Rectal smooth muscle tissue (tissue), 1 donor: ENCODE data around the gene CHST11.
A peak's percentile ranks its signal among the peaks of the same experiment; 100 is the strongest.

Experiments used
- H3K27ac ChIP-seq: one replicate; pipeline ENCODE4 v1.7.0; 2013; ENCODE audit warnings: low read depth, low read length, inconsistent platforms
- H3K27me3 ChIP-seq: one replicate; pipeline ENCODE4 v1.7.0; 2013; ENCODE audit warnings: low read length; ENCODE audit not compliant: control insufficient read depth, insufficient read depth
- H3K36me3 ChIP-seq: one replicate; pipeline ENCODE4 v1.7.0; 2013; ENCODE audit warnings: low read length; ENCODE audit not compliant: control insufficient read depth, insufficient read depth
- H3K4me1 ChIP-seq: one replicate; pipeline ENCODE4 v1.7.0; 2013; ENCODE audit warnings: low read length; ENCODE audit not compliant: control insufficient read depth, insufficient read depth
- H3K4me3 ChIP-seq: one replicate; pipeline ENCODE4 v1.7.0; 2013; ENCODE audit warnings: low read length
- H3K9ac ChIP-seq: one replicate; pipeline ENCODE4 v1.7.0; 2013; ENCODE audit warnings: low read length

CHST11 gene

GRCh38 chr12:104772336-104772735 is 315.6 kb downstream of the CHST11 start:
- H3K27ac ChIP-seq = no peak overlapping the region
- no peaks in the 10 kb centered on the region for H3K36me3 ChIP-seq
- no peaks in the 10 kb centered on the region for H3K4me1 ChIP-seq
- H3K9ac ChIP-seq = no peak overlapping the region
- H3K4me3 ChIP-seq = no peak overlapping the region
- no peaks in the 10 kb centered on the region for H3K27me3 ChIP-seq

- Histone ChIP-seq H3K36me3 (no peaks in the 10 kb centered on the region), H3K27ac (no peak overlapping the region), H3K27me3 (no peaks in the 10 kb centered on the region), H3K9ac (no peak overlapping the region), H3K4me1 (no peaks in the 10 kb centered on the region), H3K4me3 (no peak overlapping the region)
These were observed 319.0 kb downstream of the CHST11 start for GRCh38 chr12:104775731-104776231.

DNA sequence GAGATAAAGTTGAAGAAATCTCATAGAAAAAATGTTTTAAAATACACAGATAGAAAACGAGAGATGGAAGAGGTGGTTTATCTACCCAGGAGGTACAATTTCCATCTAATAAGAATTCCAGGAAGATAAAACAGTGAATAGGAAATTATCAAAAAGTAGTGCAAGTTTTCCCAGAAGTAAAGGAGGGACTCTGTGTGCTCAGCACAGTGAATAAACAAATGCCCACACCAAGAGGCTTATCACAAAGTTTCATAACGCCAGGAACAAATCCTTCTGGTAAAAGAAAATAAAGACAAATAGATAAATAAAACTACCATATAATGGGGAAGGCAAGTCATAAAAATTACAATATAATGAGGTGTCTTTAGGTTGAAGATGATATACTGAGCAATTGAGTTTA is 322.4 kb downstream of the CHST11 start:
- H3K9ac ChIP-seq = no peak overlapping the region
- no peaks in the 10 kb centered on the region for H3K27me3 ChIP-seq
- no peaks in the 10 kb centered on the region for H3K36me3 ChIP-seq
- H3K27ac ChIP-seq = no peak overlapping the region
- H3K4me1 ChIP-seq = no peaks in the 10 kb centered on the region
- no peak overlapping the region for H3K4me3 ChIP-seq

GRCh38 chr12:104782296-104782695 is 325.5 kb downstream of the CHST11 start:
- H3K4me3 ChIP-seq = no peak overlapping the region
- H3K36me3 ChIP-seq = no peaks in the 10 kb centered on the region
- H3K4me1 ChIP-seq = no peaks in the 10 kb centered on the region
- H3K27me3 ChIP-seq = no peaks in the 10 kb centered on the region
- H3K9ac ChIP-seq = no peak overlapping the region
- H3K27ac ChIP-seq = no peak overlapping the region

- no peak overlapping the region for H3K9ac ChIP-seq
- no peaks in the 10 kb centered on the region for H3K36me3 ChIP-seq
- H3K27me3 ChIP-seq = no peaks in the 10 kb centered on the region
- no peak overlapping the region for H3K4me3 ChIP-seq
- no peaks in the 10 kb centered on the region for H3K4me1 ChIP-seq
- H3K27ac ChIP-seq = no peak overlapping the region
These were observed 327.8 kb downstream of the CHST11 start for GRCh38 chr12:104784592-104784991.

GRCh38 chr12:104785886-104786285 is 329.1 kb downstream of the CHST11 start:
- Histone ChIP-seq H3K27ac (no peak overlapping the region), H3K27me3 (no peaks in the 10 kb centered on the region), H3K9ac (no peak overlapping the region), H3K4me1 (no peaks in the 10 kb centered on the region), H3K36me3 (no peaks in the 10 kb centered on the region), H3K4me3 (no peak overlapping the region)

DNA sequence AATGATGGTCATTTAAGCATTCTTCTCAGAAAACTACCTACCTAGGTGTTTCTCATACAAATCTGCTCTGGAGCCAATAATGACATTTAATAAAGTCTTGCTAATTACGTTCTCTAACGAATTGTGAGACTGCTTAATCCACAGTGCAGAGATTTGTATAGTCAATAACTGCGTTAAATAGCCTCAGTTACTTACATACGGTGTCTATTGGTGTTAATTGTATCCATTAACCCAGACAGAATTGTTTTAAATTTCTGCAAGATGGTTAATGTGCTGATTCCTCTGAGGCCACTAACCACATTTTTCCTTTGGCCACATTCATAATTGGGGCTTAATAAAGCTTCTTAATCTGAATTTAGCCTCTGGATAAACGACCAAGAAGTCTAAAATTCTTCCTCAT is 329.6 kb downstream of the CHST11 start:
- H3K36me3 ChIP-seq = no peaks in the 10 kb centered on the region

DNA sequence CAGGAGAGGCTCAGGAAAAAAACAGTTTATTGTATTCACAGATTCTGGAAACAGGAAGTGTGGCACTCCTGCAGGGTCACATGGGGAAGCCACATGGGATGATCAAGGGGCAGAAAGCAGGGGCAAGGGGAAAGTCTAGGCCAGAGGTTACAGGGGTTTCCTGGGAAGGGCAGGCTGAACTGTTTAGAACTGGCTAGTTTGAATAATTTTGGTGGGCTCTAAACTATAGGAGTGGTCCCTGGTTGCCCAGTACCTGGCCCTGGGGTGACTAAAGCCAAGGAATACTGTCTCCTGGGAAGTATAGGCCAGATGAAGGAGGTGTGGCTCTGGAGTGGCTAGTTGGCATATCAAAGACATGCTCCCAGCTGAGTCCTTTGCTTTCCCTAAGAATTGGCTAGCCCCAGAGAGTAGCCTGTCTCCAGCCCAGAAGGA is 332.1 kb downstream of the CHST11 start:
- no peaks in the 10 kb centered on the region for H3K27me3 ChIP-seq
- H3K36me3 ChIP-seq = no peaks in the 10 kb centered on the region
- H3K4me3 ChIP-seq = no peak overlapping the region
- peaks cover 4% of the 10 kb centered on the region for H3K4me1 ChIP-seq
- H3K9ac ChIP-seq = no peak overlapping the region
- H3K27ac ChIP-seq = no peak overlapping the region

More for the DNA sequence above, 329.6 kb downstream of the CHST11 start:
- no peak overlapping the region for H3K27ac ChIP-seq
- no peaks in the 10 kb centered on the region for H3K27me3 ChIP-seq
- H3K4me1 ChIP-seq = no peaks in the 10 kb centered on the region
- no peak overlapping the region for H3K9ac ChIP-seq
- no peak overlapping the region for H3K4me3 ChIP-seq

DNA sequence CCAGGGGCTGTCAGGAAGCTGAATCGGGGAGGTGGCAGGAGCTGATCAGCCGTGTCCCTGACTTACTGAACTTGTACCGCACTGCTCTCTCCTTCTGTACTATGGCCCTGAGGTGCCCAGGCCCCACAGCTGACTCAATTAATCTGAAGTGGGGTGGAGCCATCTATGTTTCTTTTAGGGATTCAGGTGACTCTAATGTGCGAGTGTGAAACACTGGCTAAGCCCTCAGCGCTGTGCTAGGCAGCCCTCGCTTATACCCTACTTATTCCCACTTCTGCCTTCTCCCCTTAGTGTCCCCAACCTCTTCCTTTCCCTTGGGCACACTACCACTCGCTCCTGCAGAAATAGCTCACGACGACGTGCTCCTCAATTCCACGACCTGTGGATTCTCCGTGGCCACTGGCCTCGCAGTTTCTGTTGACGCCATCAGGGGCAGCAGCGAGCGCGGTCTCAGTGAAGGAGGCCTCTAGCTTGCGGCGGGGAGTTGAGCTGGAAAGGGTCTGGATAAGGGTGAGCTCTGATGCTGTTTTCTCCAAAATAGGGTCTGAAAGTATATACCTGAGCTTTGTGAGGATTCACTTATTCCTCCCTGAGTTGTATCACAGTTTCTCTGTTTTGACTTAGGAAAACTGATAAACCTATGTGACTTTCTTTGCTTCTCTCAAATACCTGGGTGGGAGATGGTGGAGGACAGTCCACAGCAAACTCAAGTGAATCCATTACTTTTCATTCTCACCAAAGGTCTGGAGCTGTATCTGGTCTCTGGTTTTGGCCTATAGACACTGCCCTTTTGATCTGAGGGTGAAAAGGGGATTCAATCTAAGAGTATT is 333.8 kb downstream of the CHST11 start:
- no peaks in the 10 kb centered on the region for H3K36me3 ChIP-seq
- no peak overlapping the region for H3K4me3 ChIP-seq
- H3K9ac ChIP-seq = no peak overlapping the region
- peaks cover 5% of the 10 kb centered on the region for H3K4me1 ChIP-seq
- H3K27ac ChIP-seq = no peak overlapping the region
- no peaks in the 10 kb centered on the region for H3K27me3 ChIP-seq

DNA sequence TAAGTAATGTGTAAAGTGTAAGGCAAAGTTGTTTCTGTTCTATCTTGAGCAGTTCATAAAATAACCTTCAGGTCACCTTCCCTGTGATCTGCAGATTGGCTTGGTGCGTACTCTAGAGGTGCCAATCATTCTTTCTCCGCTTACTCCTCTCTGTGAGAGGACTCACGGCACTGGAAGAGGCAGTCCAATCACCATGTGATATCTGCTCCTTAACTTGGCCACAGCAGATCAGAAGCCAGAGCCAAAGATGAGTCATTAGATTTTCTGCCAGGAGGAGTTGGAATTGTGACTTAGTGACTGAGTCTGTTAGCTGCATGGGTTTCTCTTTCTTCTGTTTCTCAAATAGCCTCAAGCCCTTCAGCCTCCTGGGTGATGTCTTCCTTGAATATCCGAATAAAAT is 335.8 kb downstream of the CHST11 start:
- Histone ChIP-seq H3K4me1 (peaks cover 7% of the 10 kb centered on the region), H3K36me3 (no peaks in the 10 kb centered on the region), H3K9ac (no peak overlapping the region), H3K27me3 (no peaks in the 10 kb centered on the region), H3K27ac (no peak overlapping the region), H3K4me3 (peak overlapping the region; percentile 41)

DNA sequence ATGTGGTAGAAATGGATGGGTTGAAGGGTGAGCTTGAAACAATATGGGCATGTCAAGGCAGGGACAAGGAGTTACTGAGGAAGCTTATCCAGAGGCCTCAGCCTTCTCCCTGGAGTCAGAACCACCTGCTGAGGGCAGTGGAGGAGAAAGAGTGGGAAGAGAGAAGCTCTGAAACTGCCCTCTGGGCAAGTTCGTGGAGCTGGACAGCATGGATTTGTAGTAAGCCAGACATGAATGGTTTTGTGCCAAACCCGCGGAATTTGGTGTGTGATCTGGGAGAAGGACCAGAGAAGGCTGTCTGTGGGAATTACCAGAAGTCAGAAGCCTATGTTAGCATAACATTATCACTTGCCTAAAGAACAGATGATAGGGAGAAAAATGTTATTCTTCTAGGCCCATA is 336.5 kb downstream of the CHST11 start:
- H3K36me3 ChIP-seq = no peaks in the 10 kb centered on the region
- H3K27me3 ChIP-seq = no peaks in the 10 kb centered on the region
- no peak overlapping the region for H3K27ac ChIP-seq
- H3K4me1 ChIP-seq = peaks cover 7% of the 10 kb centered on the region
- no peak overlapping the region for H3K4me3 ChIP-seq
- no peak overlapping the region for H3K9ac ChIP-seq

- H3K9ac ChIP-seq = no peak overlapping the region
- H3K27me3 ChIP-seq = no peaks in the 10 kb centered on the region
- H3K36me3 ChIP-seq = no peaks in the 10 kb centered on the region
- H3K4me3 ChIP-seq = no peak overlapping the region
- peaks cover 7% of the 10 kb centered on the region for H3K4me1 ChIP-seq
- H3K27ac ChIP-seq = no peak overlapping the region
These were observed 337.2 kb downstream of the CHST11 start for GRCh38 chr12:104793968-104794367.

DNA sequence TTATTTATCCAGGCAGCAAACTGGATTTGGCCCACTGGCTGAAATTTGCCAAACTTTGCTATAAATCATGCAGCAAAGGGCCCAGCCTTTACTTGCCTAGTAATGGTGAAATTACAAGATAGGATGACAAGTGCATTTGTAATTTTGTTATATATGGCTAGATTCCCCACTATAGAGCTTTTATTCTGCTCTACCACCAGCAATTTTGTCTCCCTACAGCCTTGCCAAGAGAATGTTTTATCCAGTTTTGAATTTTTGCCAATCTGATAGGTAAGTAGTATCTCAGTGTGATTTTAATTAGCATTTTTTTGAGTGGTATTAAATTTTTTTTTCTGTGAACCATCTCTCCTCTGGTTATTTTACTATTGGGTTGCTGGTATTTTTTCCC is 339.7 kb downstream of the CHST11 start:
- Histone ChIP-seq H3K27ac (no peak overlapping the region), H3K4me3 (no peak overlapping the region), H3K4me1 (peaks cover 7% of the 10 kb centered on the region), H3K27me3 (no peaks in the 10 kb centered on the region), H3K36me3 (no peaks in the 10 kb centered on the region), H3K9ac (no peak overlapping the region)
